Brain microvascular endothelial cell (primary cell): Measurements from ENCODE around the gene ADGRD1.

Experiments used
- DNase-seq: peaks from one replicate; pipeline ENCODE4 v3.0.0-alpha.2; 2020
- H3K27ac ChIP-seq: fragments of 250-450 bp; sonication (Bioruptor Pico); 2 replicates; pipeline ENCODE4 v1.5.1; 2020; ENCODE audit warnings: mild to moderate bottlenecking, moderate library complexity
- H3K27me3 ChIP-seq: fragments of 250-450 bp; sonication (Bioruptor Pico); replicated peaks from 2 replicates; pipeline ENCODE4 v1.5.1; 2020; ENCODE audit warnings: mild to moderate bottlenecking
- H3K36me3 ChIP-seq: fragments of 250-450 bp; sonication (Bioruptor Pico); replicated peaks from 2 replicates; pipeline ENCODE4 v1.5.1; 2020; ENCODE audit warnings: mild to moderate bottlenecking
- H3K4me3 ChIP-seq: 2 replicates; pipeline ENCODE4 v1.5.1; 2011; ENCODE audit warnings: low read depth, mild to moderate bottlenecking, control low read depth, low read length, moderate library complexity
- CTCF ChIP-seq: IDR thresholded peaks from 2 replicates; pipeline ENCODE4 v1.5.1; 2011; ENCODE audit warnings: low read depth, mild to moderate bottlenecking, moderate library complexity, low read length, control low read depth, inconsistent platforms; ENCODE audit errors: missing control alignments
- in situ Hi-C: cut with HindIII; loops from 2 replicates; pipeline ENCODE4 v1.10.0; 2017; ENCODE audit warnings: low sequenced_read_pairs, low pct_ligation_motif_present

The ADGRD1 gene

GRCh38 chr12:131190965-131191364, 237.3 kb downstream of the ADGRD1 start:
- TF ChIP-seq CTCF, result no peak
- Histone ChIP-seq H3K27ac (no peak overlapping the region), H3K36me3 (no peaks in the 10 kb centered on the region), H3K27me3 (no peaks in the 10 kb centered on the region), H3K4me3 (no peak overlapping the region)
- no peak for DNase-seq
- in situ Hi-C loops, result no loop called here
